HG03442 (cell line): ENCODE measurements around the gene STK11.
"Not testable (repeated sequence)": the region's sequence is repeated elsewhere in the genome, so short reads cannot be mapped to it uniquely, and the experiment has no call there.

Source experiments
- ATAC-seq: cut with Tn5 transposase; IDR thresholded peaks from one replicate; pipeline ENCODE4 v1.9.1; 2021; ENCODE audit warnings: mild to moderate bottlenecking, moderate library complexity; ENCODE audit not compliant: unreplicated experiment

The STK11 gene

DNA sequence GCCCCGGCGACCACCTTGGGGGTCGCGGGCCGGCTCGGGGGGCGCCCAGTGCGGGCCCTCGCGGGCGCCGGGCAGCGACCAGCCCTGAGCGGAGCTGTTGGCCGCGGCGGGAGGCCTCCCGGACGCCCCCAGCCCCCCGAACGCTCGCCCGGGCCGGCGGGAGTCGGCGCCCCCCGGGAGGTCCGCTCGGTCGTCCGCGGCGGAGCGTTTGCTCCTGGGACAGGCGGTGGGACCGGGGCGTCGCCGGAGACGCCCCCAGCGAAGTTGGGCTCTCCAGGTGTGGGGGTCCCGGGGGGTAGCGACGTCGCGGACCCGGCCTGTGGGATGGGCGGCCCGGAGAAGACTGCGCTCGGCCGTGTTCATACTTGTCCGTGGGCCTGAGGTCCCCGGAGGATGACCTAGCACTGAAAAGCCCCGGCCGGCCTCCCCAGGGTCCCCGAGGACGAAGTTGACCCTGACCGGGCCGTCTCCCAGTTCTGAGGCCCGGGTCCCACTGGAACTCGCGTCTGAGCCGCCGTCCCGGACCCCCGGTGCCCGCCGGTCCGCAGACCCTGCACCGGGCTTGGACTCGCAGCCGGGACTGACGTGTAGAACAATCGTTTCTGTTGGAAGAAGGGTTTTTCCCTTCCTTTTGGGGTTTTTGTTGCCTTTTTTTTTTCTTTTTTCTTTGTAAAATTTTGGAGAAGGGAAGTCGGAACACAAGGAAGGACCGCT is 729 bp downstream of the STK11 start:
- no peak for ATAC-seq

DNA sequence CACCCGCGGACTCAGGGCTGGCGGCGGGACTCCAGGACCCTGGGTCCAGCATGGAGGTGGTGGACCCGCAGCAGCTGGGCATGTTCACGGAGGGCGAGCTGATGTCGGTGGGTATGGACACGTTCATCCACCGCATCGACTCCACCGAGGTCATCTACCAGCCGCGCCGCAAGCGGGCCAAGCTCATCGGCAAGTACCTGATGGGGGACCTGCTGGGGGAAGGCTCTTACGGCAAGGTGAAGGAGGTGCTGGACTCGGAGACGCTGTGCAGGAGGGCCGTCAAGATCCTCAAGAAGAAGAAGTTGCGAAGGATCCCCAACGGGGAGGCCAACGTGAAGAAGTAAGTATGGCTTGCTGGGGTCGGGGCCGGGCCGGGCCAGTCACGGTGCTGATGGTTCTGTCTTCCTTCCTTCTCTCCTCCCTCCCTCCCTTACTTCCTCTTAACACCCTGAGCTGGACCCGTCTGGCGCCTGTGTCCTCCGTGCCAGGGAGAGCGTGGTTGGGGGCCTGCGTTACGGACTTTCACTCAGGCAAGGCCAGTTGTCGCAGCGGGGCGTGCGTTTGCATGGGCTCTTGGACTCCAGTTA is 1.4 kb downstream of the STK11 start:
- ATAC-seq = no peak

GRCh38 chr19:1208830-1209229 is 3.3 kb downstream of the STK11 start:
- ATAC-seq = not testable (repeated sequence)

- ATAC-seq = no peak
These were observed 4.6 kb downstream of the STK11 start for GRCh38 chr19:1210227-1210538.

DNA sequence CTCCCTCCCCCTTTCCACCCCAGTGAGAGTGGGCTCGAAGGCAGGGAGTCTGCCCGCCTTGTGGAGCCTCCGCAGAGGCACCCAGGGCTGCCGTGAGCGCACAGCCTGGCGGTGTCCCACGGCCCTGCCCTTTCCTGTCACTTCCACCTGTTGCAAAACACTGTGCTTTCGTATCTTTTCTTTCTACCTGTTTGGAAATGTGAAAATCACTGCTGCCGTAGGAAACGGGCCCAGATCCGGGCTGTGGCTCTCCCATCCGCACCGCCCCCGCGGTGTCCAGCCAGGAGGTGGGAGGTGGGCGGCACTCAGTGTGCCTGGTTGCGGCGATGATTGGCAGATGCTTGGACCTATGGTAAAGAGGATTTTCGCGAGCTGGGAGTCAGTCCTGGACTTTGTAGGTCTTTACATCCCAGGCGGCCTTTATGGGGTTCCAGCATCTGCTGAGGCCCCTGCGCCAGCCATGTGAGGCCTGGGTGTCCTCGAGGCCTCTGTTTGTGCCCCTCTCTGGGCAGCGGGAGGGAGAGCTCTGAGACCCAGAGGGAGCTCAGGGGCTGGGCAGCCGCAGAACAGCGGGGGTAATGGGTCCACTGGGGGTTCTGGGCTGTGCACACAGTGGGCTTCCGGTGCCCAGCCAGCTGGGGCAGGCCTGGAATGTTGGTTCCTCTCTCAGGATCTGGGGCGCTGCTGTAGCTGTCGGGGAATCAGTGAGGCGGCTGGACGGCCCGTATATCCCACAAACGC is 6.1 kb downstream of the STK11 start:
- no peak for ATAC-seq

DNA sequence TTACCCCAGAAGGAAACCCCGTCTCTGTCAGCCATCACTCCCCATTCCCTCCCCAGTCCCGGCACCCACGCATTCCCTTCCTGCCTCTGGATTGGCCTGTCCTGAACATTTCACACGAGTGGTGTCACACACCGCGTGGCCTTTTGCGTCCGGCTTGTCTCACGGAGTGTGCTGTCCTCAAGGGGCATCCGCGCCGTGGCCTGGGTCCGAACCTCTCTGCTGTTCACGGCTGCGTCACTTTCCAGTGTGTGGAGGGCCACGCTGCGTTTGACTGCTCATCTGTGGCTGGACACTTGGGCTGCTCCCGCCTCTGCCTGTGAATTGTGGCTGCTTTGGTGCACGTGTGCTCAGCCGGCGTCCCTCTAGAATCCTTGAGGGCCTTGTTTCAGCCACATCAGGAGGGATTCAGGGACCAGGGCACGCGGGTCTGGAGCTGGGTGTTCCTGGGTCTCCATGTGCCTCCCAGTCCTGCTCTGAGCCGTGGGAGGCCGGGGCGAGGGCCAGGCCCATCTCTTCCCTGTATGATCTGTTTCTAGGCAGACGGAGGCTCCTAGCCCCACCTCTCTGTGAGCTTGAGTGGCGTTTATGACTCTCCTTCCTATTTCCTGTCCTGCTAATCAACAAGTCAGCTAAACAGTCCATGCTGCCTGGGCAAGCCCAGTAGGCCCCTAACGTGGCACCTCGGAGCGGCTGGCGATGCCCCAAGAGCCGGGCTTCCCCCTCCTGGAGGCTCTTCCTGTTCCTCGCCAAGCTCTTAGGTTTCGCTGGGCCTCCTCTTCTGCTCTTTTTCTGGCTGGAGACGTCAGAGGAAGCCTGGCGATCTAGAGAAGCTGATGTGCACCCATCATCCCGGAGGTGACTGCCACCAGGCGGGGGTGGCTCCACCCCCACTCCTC is 8.1 kb downstream of the STK11 start:
- ATAC-seq = no peak

DNA sequence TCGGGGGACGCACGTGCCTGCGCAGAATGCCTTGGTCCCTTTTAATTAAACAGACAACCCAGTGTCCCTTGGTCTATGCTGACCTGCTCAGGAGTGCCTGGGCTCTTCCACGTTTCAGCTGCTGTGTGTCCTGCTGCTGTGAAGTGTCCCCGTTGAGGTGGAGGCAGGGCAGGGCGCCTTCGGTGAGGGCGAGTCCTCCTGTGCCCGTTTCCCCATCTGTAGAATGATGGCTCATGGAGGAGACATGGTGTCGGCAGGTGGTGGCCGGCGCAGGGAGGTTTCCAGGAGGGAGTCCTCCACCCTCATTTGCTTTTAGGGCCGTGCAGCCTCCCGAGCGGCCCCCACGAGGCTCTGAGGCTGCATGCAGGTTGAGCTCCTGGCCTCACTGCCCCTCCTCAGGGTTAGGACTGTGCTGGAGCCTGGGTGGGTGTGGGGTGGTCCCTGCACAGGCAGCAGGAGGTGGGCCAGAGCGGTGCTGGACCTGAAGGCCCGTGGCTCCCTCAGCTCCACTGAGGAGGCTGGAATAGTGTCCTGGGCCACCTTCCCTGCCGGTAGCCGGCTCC is 8.8 kb downstream of the STK11 start:
- no peak for ATAC-seq

- ATAC-seq = no peak
These were observed 9.5 kb downstream of the STK11 start for GRCh38 chr19:1214862-1215731.

GRCh38 chr19:1216756-1217155 is 11.2 kb downstream of the STK11 start:
- no peak for ATAC-seq

- no peak for ATAC-seq
These were observed 11.8 kb downstream of the STK11 start for GRCh38 chr19:1217366-1217765.

GRCh38 chr19:1218751-1219567 is 13.4 kb downstream of the STK11 start:
- ATAC-seq = no peak

DNA sequence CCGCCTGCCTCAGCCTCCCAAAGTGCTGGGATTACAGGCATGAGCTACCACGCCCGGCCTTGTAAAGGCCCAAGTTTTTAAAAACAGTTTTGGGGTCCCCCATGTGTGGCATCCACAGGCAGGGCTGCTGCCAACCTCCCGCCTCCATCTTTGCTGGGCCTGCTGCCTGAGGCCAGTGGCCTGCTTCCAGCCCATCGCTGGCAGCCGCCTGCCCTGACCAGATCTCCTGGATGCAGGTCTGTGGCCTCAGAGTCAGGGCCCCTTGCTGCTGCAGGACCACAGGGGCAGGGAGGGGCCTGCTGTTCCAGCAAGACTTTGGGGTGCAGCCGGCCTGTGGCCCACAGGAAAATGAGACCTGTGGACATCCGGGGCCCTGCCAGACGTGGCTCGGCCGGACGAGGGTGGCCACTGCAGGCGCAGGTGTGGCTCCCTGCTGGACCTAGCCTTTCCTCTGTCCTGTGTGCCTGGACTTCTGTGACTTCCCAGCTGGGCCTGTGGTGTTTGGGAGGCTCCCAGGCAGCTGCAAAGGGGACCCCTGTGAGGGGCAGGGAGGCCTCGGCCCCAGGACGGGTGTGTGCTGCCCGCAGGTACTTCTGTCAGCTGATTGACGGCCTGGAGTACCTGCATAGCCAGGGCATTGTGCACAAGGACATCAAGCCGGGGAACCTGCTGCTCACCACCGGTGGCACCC is 14.4 kb downstream of the STK11 start:
- ATAC-seq = no peak

DNA sequence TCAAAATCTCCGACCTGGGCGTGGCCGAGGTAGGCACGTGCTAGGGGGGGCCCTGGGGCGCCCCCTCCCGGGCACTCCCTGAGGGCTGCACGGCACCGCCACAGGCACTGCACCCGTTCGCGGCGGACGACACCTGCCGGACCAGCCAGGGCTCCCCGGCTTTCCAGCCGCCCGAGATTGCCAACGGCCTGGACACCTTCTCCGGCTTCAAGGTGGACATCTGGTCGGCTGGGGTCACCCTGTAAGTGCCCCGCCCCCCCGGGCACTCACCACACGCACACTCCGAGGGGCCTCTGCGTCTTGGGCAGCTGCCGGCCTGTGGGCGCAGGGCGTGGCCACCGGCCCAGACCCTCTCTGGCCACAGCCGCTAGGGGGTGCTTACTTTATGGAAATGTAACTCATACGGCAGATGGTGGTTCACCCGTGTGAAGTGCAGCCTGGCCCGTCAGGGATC is 14.9 kb downstream of the STK11 start:
- no peak for ATAC-seq

- ATAC-seq = no peak
These were observed 15.7 kb downstream of the STK11 start for GRCh38 chr19:1220976-1221903.

GRCh38 chr19:1221904-1222255 is 16.3 kb downstream of the STK11 start:
- ATAC-seq = no peak

- ATAC-seq = no peak
These were observed 16.8 kb downstream of the STK11 start for GRCh38 chr19:1222394-1222793.

DNA sequence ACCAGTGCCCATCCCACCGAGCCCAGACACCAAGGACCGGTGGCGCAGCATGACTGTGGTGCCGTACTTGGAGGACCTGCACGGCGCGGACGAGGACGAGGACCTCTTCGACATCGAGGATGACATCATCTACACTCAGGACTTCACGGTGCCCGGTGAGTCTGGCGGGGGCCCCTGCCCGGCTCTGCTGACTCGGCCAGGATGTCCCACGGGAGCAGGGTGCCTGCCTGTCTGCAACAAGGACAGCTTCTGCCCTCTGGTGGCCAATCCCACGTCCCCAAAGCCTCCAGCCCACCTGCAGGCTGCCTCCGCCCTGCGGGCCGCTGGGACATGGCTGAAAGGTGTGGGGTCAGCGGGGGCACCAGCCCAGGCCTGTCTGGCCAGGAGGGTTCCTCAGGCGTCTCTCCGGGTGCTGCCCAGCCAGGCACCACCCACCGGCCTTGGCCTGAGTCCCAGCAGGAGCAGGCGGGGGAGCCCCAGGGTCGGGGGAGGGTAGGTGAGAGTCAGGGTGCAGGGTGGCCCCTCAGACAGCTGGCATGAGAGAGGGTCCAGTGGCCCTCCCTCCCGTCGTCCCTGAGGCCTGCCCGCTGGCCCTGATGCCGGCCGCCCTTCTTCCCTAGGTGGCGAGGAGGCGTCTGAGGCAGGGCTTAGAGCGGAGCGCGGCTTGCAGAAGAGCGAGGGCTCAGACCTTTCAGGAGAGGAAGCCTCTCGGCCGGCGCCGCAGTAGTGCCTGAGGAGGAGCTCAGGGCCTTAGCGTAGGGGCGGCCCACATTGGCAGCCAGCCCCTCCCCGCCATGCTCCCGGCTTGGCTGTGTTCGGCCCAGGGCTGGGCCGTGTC is 17.7 kb downstream of the STK11 start:
- ATAC-seq = no peak
